DND-41 (cell line): ENCODE results near the gene SLC6A9.

Experiments used
- CTCF ChIP-seq: IDR thresholded peaks from 2 replicates; pipeline ENCODE4 v1.5.1; 2012; ENCODE audit warnings: borderline replicate concordance, low read length, moderate library complexity, mild to moderate bottlenecking; ENCODE audit not compliant: poor library complexity, severe bottlenecking; ENCODE audit errors: extremely low read depth
- EZH2 ChIP-seq: IDR thresholded peaks from 3 replicates; pipeline ENCODE4 v1.6.1; 2012; ENCODE audit warnings: borderline replicate concordance, low read depth, mild to moderate bottlenecking, moderate library complexity, low read length, inconsistent platforms; ENCODE audit not compliant: severe bottlenecking

GRCh38 chr1:44067266-44068250 lies 36.3 kb upstream of the SLC6A9 start:
- no peak for TF ChIP-seq CTCF
- no peak for TF ChIP-seq EZH2
